WTC11 (cell line): Measurements from ENCODE around the gene NBAS. TPM values are rescaled to one million over a fixed set of nuclear protein-coding genes. Genes with fewer than 3 reads are reported as not detected.

ENCODE experiments used
- ATAC-seq: fragments of 200-7000 bp; cut with Tn5 transposase; 2 replicates; pipeline ENCODE4 v1.10.0; 2021; ENCODE audit warnings: mild to moderate bottlenecking, moderate library complexity
- CTCF ChIA-PET: fragments of 300-600 bp; sonication (Branson Sonifier 250); formaldehyde crosslinking; loops from one replicate; lab custom pipeline; 2021; ENCODE audit warnings: antibody characterized with exemption; lab: Charles Lee
- POLR2A ChIA-PET: fragments of 350-600 bp; sonication (Branson Sonifier 250); formaldehyde crosslinking; loops from one replicate; lab custom pipeline; 2021; ENCODE audit warnings: antibody characterized with exemption; lab: Charles Lee
- DNase-seq: peaks from one replicate; pipeline ENCODE4 v3.0.0; 2021; ENCODE audit warnings: low spot score
- H3K27ac Mint-ChIP-seq: 2 replicates; pipeline ENCODE4 v1.8.0; 2021; ENCODE audit warnings: mixed read lengths
- H3K27me3 Mint-ChIP-seq: 2 replicates; pipeline ENCODE4 v1.8.0; 2021; ENCODE audit warnings: low read depth, mild to moderate bottlenecking, moderate library complexity, mixed read lengths
- H3K36me3 Mint-ChIP-seq: 2 replicates; pipeline ENCODE4 v1.8.0; 2021; ENCODE audit warnings: mixed read lengths
- H3K4me1 Mint-ChIP-seq: 2 replicates; pipeline ENCODE4 v1.8.0; 2022; ENCODE audit warnings: mixed read lengths
- H3K4me3 Mint-ChIP-seq: 2 replicates; pipeline ENCODE4 v1.8.0; 2021; ENCODE audit warnings: mild to moderate bottlenecking, moderate library complexity, mixed read lengths
- H3K9me3 Mint-ChIP-seq: 2 replicates; pipeline ENCODE4 v1.8.0; 2021; ENCODE audit warnings: mixed read lengths
- CREB1 ChIP-seq: sonication (generic); formaldehyde crosslinking; IDR thresholded peaks from 2 replicates; pipeline ENCODE4 v1.8.0; 2023; ENCODE audit warnings: mild to moderate bottlenecking, missing genetic modification reagents
- ESRRA ChIP-seq: sonication (generic); formaldehyde crosslinking; IDR thresholded peaks from 2 replicates; pipeline ENCODE4 v1.8.1; 2022; ENCODE audit warnings: mild to moderate bottlenecking, missing genetic modification reagents, borderline replicate concordance
- FOXP1 ChIP-seq: sonication (generic); formaldehyde crosslinking; IDR thresholded peaks from 2 replicates; pipeline ENCODE4 v1.8.0; 2022; ENCODE audit warnings: missing genetic modification reagents, mild to moderate bottlenecking, moderate library complexity, borderline replicate concordance
- GRHL2 ChIP-seq: fragments of 250-450 bp; sonication (Bioruptor Pico); IDR thresholded peaks from 2 replicates; pipeline ENCODE4 v1.8.0; 2022; ENCODE audit warnings: mild to moderate bottlenecking, moderate library complexity; ENCODE audit not compliant: insufficient replicate concordance, severe bottlenecking
- IRF2 ChIP-seq: sonication (generic); formaldehyde crosslinking; IDR thresholded peaks from 2 replicates; pipeline ENCODE4 v1.8.0; 2022; ENCODE audit warnings: low read depth, missing genetic modification reagents, borderline replicate concordance
- JAZF1 ChIP-seq: fragments of 250-450 bp; sonication (Bioruptor Pico); IDR thresholded peaks from 2 replicates; pipeline ENCODE4 v1.9.0; 2021; ENCODE audit warnings: moderate library complexity, mild to moderate bottlenecking, inconsistent platforms
- NR2C2 ChIP-seq: sonication (generic); formaldehyde crosslinking; IDR thresholded peaks from 2 replicates; pipeline ENCODE4 v1.8.0; 2022; ENCODE audit warnings: mild to moderate bottlenecking, missing genetic modification reagents
- PRRX2 ChIP-seq: fragments of 250-450 bp; sonication (Bioruptor Pico); IDR thresholded peaks from 2 replicates; pipeline ENCODE4 v1.8.0; 2021; ENCODE audit warnings: mild to moderate bottlenecking
- RELA ChIP-seq: sonication (generic); formaldehyde crosslinking; IDR thresholded peaks from 2 replicates; pipeline ENCODE4 v1.8.1; 2022; ENCODE audit warnings: missing genetic modification reagents, mild to moderate bottlenecking, borderline replicate concordance
- SMAD3 ChIP-seq: sonication (generic); formaldehyde crosslinking; IDR thresholded peaks from 2 replicates; pipeline ENCODE4 v1.8.0; 2022; ENCODE audit warnings: missing genetic modification reagents, mild to moderate bottlenecking, borderline replicate concordance
- SMAD4 ChIP-seq: sonication (generic); formaldehyde crosslinking; IDR thresholded peaks from 2 replicates; pipeline ENCODE4 v1.8.0; 2022; ENCODE audit warnings: mild to moderate bottlenecking, missing genetic modification reagents
- SP1 ChIP-seq: sonication (generic); formaldehyde crosslinking; conservative IDR thresholded peaks from 2 replicates; pipeline ENCODE4 v1.8.1; 2022; ENCODE audit warnings: missing genetic modification reagents
- TCF7 ChIP-seq: sonication (generic); formaldehyde crosslinking; IDR thresholded peaks from 2 replicates; pipeline ENCODE4 v1.8.0; 2022; ENCODE audit warnings: mild to moderate bottlenecking, low read depth, missing genetic modification reagents, moderate library complexity
- ZBTB21 ChIP-seq: sonication (generic); formaldehyde crosslinking; IDR thresholded peaks from 2 replicates; pipeline ENCODE4 v1.8.1; 2023; ENCODE audit warnings: mild to moderate bottlenecking, missing genetic modification reagents, borderline replicate concordance
- ZNF121 ChIP-seq: sonication (generic); formaldehyde crosslinking; IDR thresholded peaks from 2 replicates; pipeline ENCODE4 v1.8.0; 2023; ENCODE audit warnings: missing genetic modification reagents
- total RNA-seq: library from RNA; stranded (reverse); gene quantifications from 3 replicates; pipeline ENCODE4 v1.2.3, GENCODE V29; 2021
- TF ChIP-seq, protein P1 (sequence below): sonication (generic); formaldehyde crosslinking; conservative IDR thresholded peaks from 2 replicates; pipeline ENCODE4 v1.8.1; 2023; ENCODE audit warnings: mild to moderate bottlenecking, low read depth, missing genetic modification reagents, moderate library complexity
- TF ChIP-seq, protein P2 (sequence below): fragments of 250-450 bp; sonication (Bioruptor Pico); IDR thresholded peaks from 2 replicates; pipeline ENCODE4 v1.9.0; 2021; ENCODE audit warnings: mild to moderate bottlenecking
- TF ChIP-seq, protein P3 (sequence below): sonication (generic); formaldehyde crosslinking; conservative IDR thresholded peaks from 2 replicates; pipeline ENCODE4 v1.8.1; 2022; ENCODE audit warnings: mild to moderate bottlenecking, missing genetic modification reagents
- TF ChIP-seq, protein P4 (sequence below): sonication (generic); formaldehyde crosslinking; IDR thresholded peaks from 2 replicates; pipeline ENCODE4 v1.8.1; 2023; ENCODE audit warnings: mild to moderate bottlenecking, missing genetic modification reagents, borderline replicate concordance
- TF ChIP-seq, protein P5 (sequence below): sonication (generic); formaldehyde crosslinking; IDR thresholded peaks from 2 replicates; pipeline ENCODE4 v1.8.0; 2023; ENCODE audit warnings: missing genetic modification reagents
- TF ChIP-seq, protein P6 (sequence below): fragments of 250-450 bp; sonication (Bioruptor Pico); IDR thresholded peaks from 2 replicates; pipeline ENCODE4 v1.9.0; 2021; ENCODE audit warnings: moderate library complexity, mild to moderate bottlenecking, inconsistent platforms, borderline replicate concordance
- TF ChIP-seq, protein P7 (sequence below): fragments of 250-450 bp; sonication (Bioruptor Pico); conservative IDR thresholded peaks from 2 replicates; pipeline ENCODE4 v1.9.0; 2021; ENCODE audit warnings: mild to moderate bottlenecking

The NBAS gene
- total RNA-seq, 1 experiment from 2014 or later: 32.3 TPM

DNA sequence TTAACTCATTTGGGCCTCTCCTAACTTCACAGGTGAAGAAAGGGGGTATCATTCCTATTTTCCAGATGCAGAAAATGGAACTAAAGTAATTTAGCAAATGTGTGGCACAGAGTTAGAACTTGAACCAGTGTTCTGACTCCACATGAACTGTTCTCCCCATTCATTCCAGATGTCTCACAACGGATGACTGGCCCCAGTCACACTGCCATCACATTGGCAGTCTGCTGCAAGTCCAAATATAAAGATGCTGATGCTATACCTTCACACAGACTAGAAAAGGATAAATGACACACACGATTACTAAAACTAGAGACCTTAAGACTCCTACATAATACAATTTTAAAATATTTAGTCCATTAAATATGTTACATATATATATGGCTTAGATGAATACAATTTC lies 195.7 kb downstream of the NBAS start (continued):
- TF ChIP-seq, protein P1, sequence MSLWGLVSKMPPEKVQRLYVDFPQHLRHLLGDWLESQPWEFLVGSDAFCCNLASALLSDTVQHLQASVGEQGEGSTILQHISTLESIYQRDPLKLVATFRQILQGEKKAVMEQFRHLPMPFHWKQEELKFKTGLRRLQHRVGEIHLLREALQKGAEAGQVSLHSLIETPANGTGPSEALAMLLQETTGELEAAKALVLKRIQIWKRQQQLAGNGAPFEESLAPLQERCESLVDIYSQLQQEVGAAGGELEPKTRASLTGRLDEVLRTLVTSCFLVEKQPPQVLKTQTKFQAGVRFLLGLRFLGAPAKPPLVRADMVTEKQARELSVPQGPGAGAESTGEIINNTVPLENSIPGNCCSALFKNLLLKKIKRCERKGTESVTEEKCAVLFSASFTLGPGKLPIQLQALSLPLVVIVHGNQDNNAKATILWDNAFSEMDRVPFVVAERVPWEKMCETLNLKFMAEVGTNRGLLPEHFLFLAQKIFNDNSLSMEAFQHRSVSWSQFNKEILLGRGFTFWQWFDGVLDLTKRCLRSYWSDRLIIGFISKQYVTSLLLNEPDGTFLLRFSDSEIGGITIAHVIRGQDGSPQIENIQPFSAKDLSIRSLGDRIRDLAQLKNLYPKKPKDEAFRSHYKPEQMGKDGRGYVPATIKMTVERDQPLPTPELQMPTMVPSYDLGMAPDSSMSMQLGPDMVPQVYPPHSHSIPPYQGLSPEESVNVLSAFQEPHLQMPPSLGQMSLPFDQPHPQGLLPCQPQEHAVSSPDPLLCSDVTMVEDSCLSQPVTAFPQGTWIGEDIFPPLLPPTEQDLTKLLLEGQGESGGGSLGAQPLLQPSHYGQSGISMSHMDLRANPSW (CRISPR knock-in tag): no peak

DNA sequence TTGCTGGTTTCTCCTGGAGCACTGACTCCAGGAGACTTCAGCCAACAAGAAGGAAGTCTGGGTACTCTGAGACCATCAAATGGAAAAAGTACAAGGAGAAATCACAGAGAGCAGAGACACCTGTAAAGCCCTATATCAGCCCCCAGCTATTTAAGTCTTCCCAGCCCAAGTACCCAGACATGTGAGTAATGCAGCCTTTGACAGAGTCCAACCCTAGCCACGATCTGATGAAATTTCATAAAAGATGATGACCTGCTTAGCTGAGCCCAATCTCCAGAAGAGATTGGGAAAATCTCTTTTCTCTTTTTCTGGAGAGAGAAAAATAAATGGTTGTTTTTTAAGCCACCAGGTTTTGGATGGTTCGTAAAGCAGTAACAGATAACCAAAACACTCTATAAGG lies 196.6 kb downstream of the NBAS start:
- DNase-seq (no peak), ATAC-seq (no peak)
- Mint-ChIP-seq H3K9me3 (no peaks in the 10 kb centered on the region), H3K27me3 (no peaks in the 10 kb centered on the region), H3K36me3 (peaks cover 9% of the 10 kb centered on the region; the same call in 1 of the 2 replicates), H3K4me3 (no peak overlapping the region), H3K4me1 (peaks cover 33% of the 10 kb centered on the region), H3K27ac (no peak overlapping the region)
- TF ChIP-seq ZNF121 (CRISPR knock-in tag) (no peak), IRF2 (CRISPR knock-in tag) (no peak), TCF7 (no peak), ESRRA (no peak), CREB1 (CRISPR knock-in tag) (no peak), ZBTB21 (no peak), RELA (CRISPR knock-in tag) (no peak)
- CTCF ChIA-PET: no interaction called here
- POLR2A ChIA-PET: no interaction called here

DNA sequence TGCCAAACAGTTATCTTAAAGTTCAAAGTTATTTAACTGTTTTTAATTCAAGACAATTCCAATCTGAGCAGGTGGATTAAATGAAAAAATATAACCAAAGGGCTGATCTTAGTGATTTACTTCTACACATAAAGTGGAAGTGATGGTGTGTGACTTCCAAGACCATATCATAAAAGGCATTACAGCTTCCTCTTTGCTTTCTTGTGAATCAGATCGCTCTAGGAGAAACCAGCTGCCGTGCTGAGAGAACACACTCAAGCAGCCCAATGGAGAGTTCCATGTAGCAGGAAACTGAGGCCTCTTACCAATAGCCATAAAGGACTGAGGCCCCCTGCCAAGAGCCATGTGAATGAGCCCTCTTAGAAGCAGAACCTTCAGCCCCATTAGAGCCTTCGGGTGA lies 197.4 kb downstream of the NBAS start:
- POLR2A ChIA-PET: no interaction called here
- Mint-ChIP-seq H3K27me3 (no peaks in the 10 kb centered on the region), H3K27ac (no peak overlapping the region), H3K36me3 (peaks cover 9% of the 10 kb centered on the region; the same call in 1 of the 2 replicates)
- no peak for DNase-seq
- no peak for TF ChIP-seq GRHL2 (CRISPR knock-in tag)
- TF ChIP-seq, protein P2, sequence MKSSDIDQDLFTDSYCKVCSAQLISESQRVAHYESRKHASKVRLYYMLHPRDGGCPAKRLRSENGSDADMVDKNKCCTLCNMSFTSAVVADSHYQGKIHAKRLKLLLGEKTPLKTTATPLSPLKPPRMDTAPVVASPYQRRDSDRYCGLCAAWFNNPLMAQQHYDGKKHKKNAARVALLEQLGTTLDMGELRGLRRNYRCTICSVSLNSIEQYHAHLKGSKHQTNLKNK (CRISPR knock-in tag): no peak
- TF ChIP-seq NR2C2 (CRISPR knock-in tag): no peak
- no peak for TF ChIP-seq JAZF1 (CRISPR knock-in tag)
- TF ChIP-seq, protein P3, sequence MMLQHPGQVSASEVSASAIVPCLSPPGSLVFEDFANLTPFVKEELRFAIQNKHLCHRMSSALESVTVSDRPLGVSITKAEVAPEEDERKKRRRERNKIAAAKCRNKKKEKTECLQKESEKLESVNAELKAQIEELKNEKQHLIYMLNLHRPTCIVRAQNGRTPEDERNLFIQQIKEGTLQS (CRISPR knock-in tag): no peak
- TF ChIP-seq, protein P4, sequence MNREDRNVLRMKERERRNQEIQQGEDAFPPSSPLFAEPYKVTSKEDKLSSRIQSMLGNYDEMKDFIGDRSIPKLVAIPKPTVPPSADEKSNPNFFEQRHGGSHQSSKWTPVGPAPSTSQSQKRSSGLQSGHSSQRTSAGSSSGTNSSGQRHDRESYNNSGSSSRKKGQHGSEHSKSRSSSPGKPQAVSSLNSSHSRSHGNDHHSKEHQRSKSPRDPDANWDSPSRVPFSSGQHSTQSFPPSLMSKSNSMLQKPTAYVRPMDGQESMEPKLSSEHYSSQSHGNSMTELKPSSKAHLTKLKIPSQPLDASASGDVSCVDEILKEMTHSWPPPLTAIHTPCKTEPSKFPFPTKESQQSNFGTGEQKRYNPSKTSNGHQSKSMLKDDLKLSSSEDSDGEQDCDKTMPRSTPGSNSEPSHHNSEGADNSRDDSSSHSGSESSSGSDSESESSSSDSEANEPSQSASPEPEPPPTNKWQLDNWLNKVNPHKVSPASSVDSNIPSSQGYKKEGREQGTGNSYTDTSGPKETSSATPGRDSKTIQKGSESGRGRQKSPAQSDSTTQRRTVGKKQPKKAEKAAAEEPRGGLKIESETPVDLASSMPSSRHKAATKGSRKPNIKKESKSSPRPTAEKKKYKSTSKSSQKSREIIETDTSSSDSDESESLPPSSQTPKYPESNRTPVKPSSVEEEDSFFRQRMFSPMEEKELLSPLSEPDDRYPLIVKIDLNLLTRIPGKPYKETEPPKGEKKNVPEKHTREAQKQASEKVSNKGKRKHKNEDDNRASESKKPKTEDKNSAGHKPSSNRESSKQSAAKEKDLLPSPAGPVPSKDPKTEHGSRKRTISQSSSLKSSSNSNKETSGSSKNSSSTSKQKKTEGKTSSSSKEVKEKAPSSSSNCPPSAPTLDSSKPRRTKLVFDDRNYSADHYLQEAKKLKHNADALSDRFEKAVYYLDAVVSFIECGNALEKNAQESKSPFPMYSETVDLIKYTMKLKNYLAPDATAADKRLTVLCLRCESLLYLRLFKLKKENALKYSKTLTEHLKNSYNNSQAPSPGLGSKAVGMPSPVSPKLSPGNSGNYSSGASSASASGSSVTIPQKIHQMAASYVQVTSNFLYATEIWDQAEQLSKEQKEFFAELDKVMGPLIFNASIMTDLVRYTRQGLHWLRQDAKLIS (CRISPR knock-in tag): no peak
- TF ChIP-seq RELA (CRISPR knock-in tag): no peak
- TF ChIP-seq, protein P5, sequence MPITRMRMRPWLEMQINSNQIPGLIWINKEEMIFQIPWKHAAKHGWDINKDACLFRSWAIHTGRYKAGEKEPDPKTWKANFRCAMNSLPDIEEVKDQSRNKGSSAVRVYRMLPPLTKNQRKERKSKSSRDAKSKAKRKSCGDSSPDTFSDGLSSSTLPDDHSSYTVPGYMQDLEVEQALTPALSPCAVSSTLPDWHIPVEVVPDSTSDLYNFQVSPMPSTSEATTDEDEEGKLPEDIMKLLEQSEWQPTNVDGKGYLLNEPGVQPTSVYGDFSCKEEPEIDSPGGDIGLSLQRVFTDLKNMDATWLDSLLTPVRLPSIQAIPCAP (CRISPR knock-in tag): no peak
- TF ChIP-seq, protein P6, sequence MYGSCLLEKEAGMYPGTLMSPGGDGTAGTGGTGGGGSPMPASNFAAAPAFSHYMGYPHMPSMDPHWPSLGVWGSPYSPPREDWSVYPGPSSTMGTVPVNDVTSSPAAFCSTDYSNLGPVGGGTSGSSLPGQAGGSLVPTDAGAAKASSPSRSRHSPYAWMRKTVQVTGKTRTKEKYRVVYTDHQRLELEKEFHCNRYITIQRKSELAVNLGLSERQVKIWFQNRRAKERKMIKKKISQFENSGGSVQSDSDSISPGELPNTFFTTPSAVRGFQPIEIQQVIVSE: no peak
- no peak for TF ChIP-seq SP1
- no peak for TF ChIP-seq SMAD4
- TF ChIP-seq SMAD3 (CRISPR knock-in tag): no peak
- TF ChIP-seq PRRX2 (CRISPR knock-in tag): no peak
- TF ChIP-seq, protein P7, sequence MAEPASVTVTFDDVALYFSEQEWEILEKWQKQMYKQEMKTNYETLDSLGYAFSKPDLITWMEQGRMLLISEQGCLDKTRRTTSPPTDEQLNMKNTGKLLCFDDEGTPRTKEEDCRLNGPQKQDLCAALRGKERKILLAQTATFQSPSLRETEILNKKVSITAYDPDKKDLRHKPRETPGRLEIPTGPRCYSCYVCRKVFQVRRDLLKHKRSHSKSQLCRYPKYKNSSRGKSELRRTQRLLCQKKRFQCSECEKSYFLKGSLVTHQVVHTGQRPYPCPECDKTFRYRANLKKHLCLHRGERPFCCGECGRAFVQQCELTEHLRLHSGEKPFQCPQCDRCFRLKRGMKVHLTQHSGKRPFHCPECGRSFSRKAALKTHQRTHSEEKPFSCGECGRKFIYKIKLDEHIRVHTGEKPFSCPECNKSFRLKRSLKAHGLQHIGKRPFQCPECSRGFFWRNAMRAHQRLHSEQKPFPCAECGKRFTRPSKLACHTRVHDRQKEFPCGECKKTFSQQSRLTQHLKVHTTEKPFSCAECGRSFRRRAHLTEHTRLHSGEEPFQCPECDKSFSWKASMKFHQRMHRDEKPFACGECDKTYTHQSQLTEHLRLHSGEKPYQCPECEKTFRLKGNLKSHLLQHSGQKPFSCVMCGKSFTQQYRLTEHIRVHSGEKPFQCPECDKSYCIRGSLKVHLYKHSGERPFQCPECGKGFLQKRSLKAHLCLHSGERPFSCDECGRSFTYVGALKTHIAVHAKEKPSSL: no peak
- no peak for TF ChIP-seq FOXP1 (CRISPR knock-in tag)
- TF ChIP-seq, all 79 proteins: peak for 0
- Mint-ChIP-seq H3K9me3 (no peaks in the 10 kb centered on the region), H3K4me1 (peaks cover 38% of the 10 kb centered on the region), H3K4me3 (no peak overlapping the region)
- CTCF ChIA-PET: no interaction called here
- no peak for ATAC-seq
